Choroid plexus epithelial cell (primary cell): ENCODE data around the gene TRPC4AP.

Source experiments
- DNase-seq: peaks from one replicate; pipeline ENCODE4 v3.0.0-alpha.2; 2010; ENCODE audit warnings: low read depth
- H3K4me3 ChIP-seq: 2 replicates; pipeline ENCODE4 v1.5.1; 2011; ENCODE audit warnings: low read depth, mild to moderate bottlenecking, control low read depth, low read length, moderate library complexity
- CTCF ChIP-seq: conservative IDR thresholded peaks from 2 replicates; pipeline ENCODE4 v1.5.1; 2011; ENCODE audit warnings: low read depth, mild to moderate bottlenecking, control low read depth, inconsistent platforms, low read length, moderate library complexity

Gene TRPC4AP

DNA sequence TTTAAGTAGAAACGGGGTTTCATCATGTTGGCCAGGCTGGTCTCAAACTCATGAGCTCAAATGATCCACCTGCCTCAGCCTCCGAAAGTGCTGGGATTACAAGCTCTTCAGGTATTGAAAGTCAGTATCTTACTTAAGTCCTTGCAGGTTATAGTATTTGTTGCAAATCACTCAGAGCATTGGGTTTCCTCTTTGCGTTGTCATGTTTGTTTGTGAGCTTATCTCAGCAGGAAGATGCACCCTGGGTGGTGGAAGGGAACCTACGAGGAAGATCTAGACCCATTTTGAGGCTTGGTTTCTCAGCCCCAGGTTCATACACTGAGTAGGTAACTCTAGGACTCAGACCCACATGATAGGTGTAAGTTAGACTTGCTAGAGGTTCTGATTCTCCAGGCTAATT is 118.4 kb downstream of the TRPC4AP start:
- DNase-seq, result no peak
- TF ChIP-seq CTCF, result no peak
- no peak overlapping the region for H3K4me3 ChIP-seq

DNA sequence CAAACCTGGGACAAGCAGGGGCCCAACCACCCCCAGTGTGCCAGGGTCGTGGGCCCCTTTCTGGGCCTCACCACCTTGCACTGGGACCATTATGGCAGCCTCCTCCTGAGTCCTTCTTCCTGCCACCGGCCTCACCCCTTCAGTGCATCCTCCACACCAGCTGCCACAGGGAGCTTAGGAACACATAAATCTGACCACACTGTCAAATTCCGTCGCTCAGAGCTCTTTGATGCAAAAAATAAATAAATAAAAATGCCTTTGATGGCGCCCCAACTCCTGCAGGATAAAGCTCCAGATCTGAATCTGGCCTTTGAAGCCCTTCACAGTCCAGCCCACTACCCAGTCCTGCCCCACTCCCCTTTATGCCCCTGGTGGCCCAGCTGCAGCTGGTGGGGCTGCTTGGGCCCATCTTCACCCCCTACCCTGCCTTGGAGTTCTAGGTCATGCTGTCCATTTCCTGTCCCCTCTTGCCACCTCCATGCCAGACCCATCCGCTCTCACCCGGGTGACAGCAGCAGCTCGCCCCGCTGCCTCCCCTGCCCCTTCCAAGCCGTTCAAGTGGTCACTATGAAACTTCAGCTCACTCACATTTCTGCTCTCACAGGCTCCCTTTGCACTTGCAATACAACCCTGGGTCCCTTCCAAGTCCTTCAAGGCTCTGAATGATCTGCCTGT is 120.9 kb downstream of the TRPC4AP start:
- TF ChIP-seq CTCF, result no peak
- no peak for DNase-seq

GRCh38 chr20:34970846-34971560 is 121.6 kb downstream of the TRPC4AP start:
- no peak overlapping the region for H3K4me3 ChIP-seq

More for the DNA sequence above, 120.9 kb downstream of the TRPC4AP start:
- no peak overlapping the region for H3K4me3 ChIP-seq

DNA sequence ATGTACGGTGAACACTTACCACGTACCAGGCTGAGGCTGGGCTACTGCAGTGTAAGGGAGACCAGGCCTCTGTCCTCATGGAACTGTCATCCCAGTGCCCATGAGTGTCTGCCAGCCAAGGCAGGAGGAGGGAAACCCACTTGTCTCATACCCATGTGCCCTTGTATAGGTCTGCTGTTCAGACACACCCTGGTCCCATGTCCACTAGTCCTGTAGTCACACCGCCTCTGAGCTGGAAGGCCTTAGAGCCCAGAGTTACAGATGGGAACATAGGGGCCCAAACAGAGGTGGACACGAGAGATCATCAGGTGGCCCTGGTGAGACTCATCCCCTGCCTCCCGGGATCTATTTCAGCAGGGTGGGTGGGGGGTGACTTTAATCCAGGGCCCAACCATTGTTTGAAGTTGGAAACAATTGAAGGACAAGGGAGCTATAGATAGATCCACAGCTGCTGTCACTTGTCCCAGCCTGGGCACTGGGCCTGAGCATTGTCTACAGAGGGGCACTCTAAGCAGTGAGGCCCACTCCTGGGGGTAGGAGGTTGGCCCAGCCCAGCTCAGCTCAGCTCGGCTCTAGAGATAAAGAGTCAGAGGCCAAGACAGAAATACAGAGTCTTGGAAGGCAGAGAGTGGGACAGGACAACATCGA is 122.3 kb downstream of the TRPC4AP start:
- no peak for DNase-seq

More at GRCh38 chr20:34970846-34971560, 121.6 kb downstream of the TRPC4AP start:
- TF ChIP-seq CTCF, result no peak
- DNase-seq, result no peak

DNA sequence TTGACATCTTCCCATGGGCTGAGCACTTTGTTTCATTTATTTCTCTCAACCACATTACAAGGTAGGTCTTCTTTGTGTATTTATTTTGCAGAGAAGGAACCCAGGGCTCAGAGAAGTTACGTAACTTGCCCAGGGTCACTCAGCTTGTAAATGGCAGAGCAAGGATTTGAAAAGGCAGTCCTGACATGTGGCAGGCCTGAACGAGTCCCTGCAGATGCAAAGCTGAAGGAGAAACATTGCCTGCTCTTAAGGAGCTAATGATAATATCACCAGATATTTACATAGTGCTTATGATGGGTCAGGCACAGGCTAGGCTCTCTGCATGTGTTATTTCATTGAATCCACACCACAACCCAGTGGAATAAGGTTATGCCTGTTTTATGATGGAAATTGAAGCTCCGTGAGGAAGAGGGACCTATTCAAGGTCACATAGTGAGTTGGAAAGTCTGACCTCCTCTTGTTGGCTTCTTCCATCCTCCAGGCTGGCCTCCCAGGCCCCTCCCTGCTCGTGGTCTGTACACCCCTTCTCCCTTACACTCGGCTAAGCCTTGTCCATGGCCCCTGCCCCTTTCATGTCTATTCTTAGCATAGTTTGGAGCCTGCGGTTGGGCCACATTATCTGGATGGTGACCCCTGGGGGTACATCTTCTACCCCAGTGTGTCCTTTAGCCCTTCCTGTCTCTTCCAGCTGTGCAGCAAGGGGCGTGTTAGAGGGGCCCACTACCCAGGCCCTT is 124.4 kb downstream of the TRPC4AP start:
- no peak overlapping the region for H3K4me3 ChIP-seq
- DNase-seq, result no peak
- TF ChIP-seq CTCF, result no peak

More for the DNA sequence above, 122.3 kb downstream of the TRPC4AP start:
- H3K4me3 ChIP-seq, result no peak overlapping the region
- TF ChIP-seq CTCF, result no peak

- no peak for DNase-seq
- no peak for TF ChIP-seq CTCF
- H3K4me3 ChIP-seq, result no peak overlapping the region
These were observed 125.2 kb downstream of the TRPC4AP start for GRCh38 chr20:34967421-34967820.
